Gastroesophageal sphincter (tissue), 4 donors: ENCODE measurements around the gene LHFPL2. TPM values are rescaled to one million over a fixed set of nuclear protein-coding genes. Genes with fewer than 3 reads are reported as not detected.
A peak's percentile ranks its signal among the peaks of the same experiment; 100 is the strongest.

Experiments
- ATAC-seq: fragments of 150-250 bp; one replicate; pipeline ENCODE4 v1.9.1; 2016; ENCODE audit warnings: mild to moderate bottlenecking, moderate library complexity
- H3K27ac ChIP-seq, 4 donors: fragments of 200-600 bp; sonication (generic) in 3 of 4; 1 replicate in 3 of 4; 2 replicates in 1 of 4; pipeline ENCODE4 v1.5.1; 2016 to 2019
- H3K27me3 ChIP-seq: fragments of 200-600 bp; sonication (generic); one replicate; pipeline ENCODE4 v1.5.1; 2019
- H3K36me3 ChIP-seq, 2 donors: fragments of 200-600 bp; sonication (generic); one replicate each; pipeline ENCODE4 v1.5.1; 2019; ENCODE audit warnings: control low read depth in 1 of 2
- H3K4me1 ChIP-seq, 3 donors: fragments of 200-600 bp; sonication (generic); 1 replicate in 2 of 3; 2 replicates in 1 of 3; pipeline ENCODE4 v1.5.1; 2016 to 2019; ENCODE audit warnings: control low read depth in 2 of 3
- H3K4me3 ChIP-seq, 2 donors: fragments of 200-600 bp; sonication (generic); one replicate each; pipeline ENCODE4 v1.5.1; 2019; ENCODE audit warnings: mild to moderate bottlenecking in 1 of 2, moderate library complexity in 1 of 2
- H3K9me3 ChIP-seq, 3 donors: fragments of 200-600 bp; sonication (generic); one replicate each; pipeline ENCODE4 v1.5.1; 2017 to 2019; ENCODE audit warnings: control low read depth in 2 of 3
- CTCF ChIP-seq, 4 experiments: fragments of 200-600 bp in 2 of 4; fragments of 450-650 bp in 2 of 4; sonication (generic) in 1 of 4; IDR thresholded peaks; one replicate each; pipeline ENCODE4 v1.5.1; 2017 to 2019; ENCODE audit warnings: antibody characterized with exemption in 4 of 4, mild to moderate bottlenecking in 2 of 4, moderate library complexity in 2 of 4
- EP300 ChIP-seq: sonication (generic); formaldehyde crosslinking; IDR thresholded peaks from one replicate; pipeline ENCODE4 v1.6.1; 2017; ENCODE audit warnings: antibody characterized with exemption, mild to moderate bottlenecking
- POLR2A ChIP-seq, 2 donors: fragments of 450-650 bp; IDR thresholded peaks; one replicate each; pipeline ENCODE4 v1.6.1; 2017; ENCODE audit warnings: antibody characterized with exemption in 2 of 2, mild to moderate bottlenecking in 2 of 2, moderate library complexity in 1 of 2
- POLR2AphosphoS5 ChIP-seq: sonication (generic); formaldehyde crosslinking; IDR thresholded peaks from one replicate; pipeline ENCODE4 v1.6.1; 2017; ENCODE audit warnings: antibody characterized with exemption
- WGBS, 2 donors: methylation state at CpG; one replicate each; pipeline ENCODE4 v1.1.5; 2018; ENCODE audit warnings: low coverage in 1 of 2; 5-methylcytosine and 5-hydroxymethylcytosine counted together
- total RNA-seq, 4 donors: library from RNA; depleted of rRNA; stranded (reverse); fragments of >200 nt; gene quantifications; one replicate each; pipeline ENCODE4 v1.1.0, GENCODE V29; 2016

Gene LHFPL2
- total RNA-seq, 4 donors from 2014 or later: 14.9 to 44.2 (median 39.3) TPM

GRCh38 chr5:78483809-78484521, 164.6 kb downstream of the LHFPL2 start:
- 68 to 74% methylated on average over 3 of the region's 3 CpGs for WGBS, 2 donors
- peak; percentile 84 for ATAC-seq

GRCh38 chr5:78482948-78483347, 165.6 kb downstream of the LHFPL2 start:
- Histone ChIP-seq H3K27me3 (no peaks in the 10 kb centered on the region), H3K36me3 (peaks cover 0 to 4% of the 10 kb centered on the region in 2 donors), H3K27ac (peak overlapping the region in 1 of 4 donors; percentile 6), H3K9me3 (no peaks in the 10 kb centered on the region), H3K4me1 (peaks cover 6 to 31% (median 6%) of the 10 kb centered on the region in 3 donors), H3K4me3 (no peak overlapping the region)
- TF ChIP-seq POLR2AphosphoS5: no peak
- TF ChIP-seq EP300: no peak
- ATAC-seq: no peak
- WGBS, 2 donors: 78 to 100% methylated on average over 1 of the region's 1 CpG

More at GRCh38 chr5:78483809-78484521, 164.6 kb downstream of the LHFPL2 start:
- Histone ChIP-seq H3K4me3 (no peak overlapping the region), H3K36me3 (peaks cover 0 to 14% of the 10 kb centered on the region in 2 donors), H3K27ac (peak overlapping the region in 2 of 4 donors; percentile 21 to 47), H3K9me3 (no peaks in the 10 kb centered on the region), H3K27me3 (no peaks in the 10 kb centered on the region), H3K4me1 (peaks cover 6 to 32% (median 6%) of the 10 kb centered on the region in 3 donors)
- TF ChIP-seq POLR2AphosphoS5: peak; percentile 39
- no peak for TF ChIP-seq POLR2A (IDR thresholded peaks at IDR 0.05)

- TF ChIP-seq EP300 (no peak), CTCF (IDR thresholded peaks at IDR 0.05) (no peak), POLR2AphosphoS5 (no peak), POLR2A (IDR thresholded peaks at IDR 0.05) (no peak)
- H3K4me1 ChIP-seq: no peaks in the 10 kb centered on the region
- 82 to 91% methylated on average over 1 of the region's 1 CpG for WGBS, 2 donors
- H3K9me3 ChIP-seq: no peaks in the 10 kb centered on the region
- H3K27me3 ChIP-seq: no peaks in the 10 kb centered on the region
- no peak overlapping the region for H3K4me3 ChIP-seq
- H3K27ac ChIP-seq: no peak overlapping the region
- peaks cover 0 to 8% of the 10 kb centered on the region in 2 donors for H3K36me3 ChIP-seq
- ATAC-seq: no peak
Observed at GRCh38 chr5:78476795-78477194, 171.8 kb downstream of the LHFPL2 start.

GRCh38 chr5:78475370-78475769, 173.2 kb downstream of the LHFPL2 start:
- Histone ChIP-seq H3K9me3 (no peaks in the 10 kb centered on the region), H3K36me3 (peaks cover 0 to 8% of the 10 kb centered on the region in 2 donors), H3K4me1 (no peaks in the 10 kb centered on the region), H3K27ac (no peak overlapping the region), H3K27me3 (no peaks in the 10 kb centered on the region), H3K4me3 (no peak overlapping the region)
- 86 to 96% methylated on average over 3 of the region's 3 CpGs for WGBS, 2 donors
- TF ChIP-seq EP300 (no peak), POLR2AphosphoS5 (no peak), CTCF (IDR thresholded peaks at IDR 0.05) (no peak), POLR2A (IDR thresholded peaks at IDR 0.05) (no peak)
- no peak for ATAC-seq

GRCh38 chr5:78473751-78474150, 174.8 kb downstream of the LHFPL2 start:
- ATAC-seq: no peak
- no peaks in the 10 kb centered on the region for H3K4me1 ChIP-seq
- peaks cover 0 to 8% of the 10 kb centered on the region in 2 donors for H3K36me3 ChIP-seq
- TF ChIP-seq EP300 (no peak), CTCF (IDR thresholded peaks at IDR 0.05) (no peak), POLR2A (IDR thresholded peaks at IDR 0.05) (no peak), POLR2AphosphoS5 (no peak)
- no peaks in the 10 kb centered on the region for H3K9me3 ChIP-seq
- no peak overlapping the region for H3K4me3 ChIP-seq
- WGBS, 2 donors: no CpG with 5 or more reads among the region's 1 CpG
- H3K27me3 ChIP-seq: no peaks in the 10 kb centered on the region
- H3K27ac ChIP-seq: no peak overlapping the region
